ENCODE results near the gene PTPRK.

The PTPRK gene

DNA sequence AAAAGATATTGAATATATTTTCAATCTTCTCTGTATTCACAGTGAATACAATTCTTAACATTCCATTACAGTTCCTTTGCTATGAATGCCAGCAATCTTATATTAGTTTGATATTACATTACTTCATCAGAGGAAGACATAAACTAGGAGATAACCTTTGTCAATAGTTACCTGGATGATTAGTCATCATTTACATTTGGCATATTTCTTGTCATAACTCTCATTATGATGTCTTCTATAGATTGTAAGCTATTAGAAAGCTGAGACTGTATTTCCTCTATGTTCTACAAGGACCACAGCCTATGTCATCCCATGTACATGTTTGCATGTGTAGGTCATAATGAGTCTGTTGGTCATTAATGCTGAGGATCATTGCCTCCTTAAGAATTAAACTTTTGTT lies 7.8 kb upstream of the PTPRK start:
- H2BK5ac ChIP-seq (ENCODE audit: low read depth, low read length, poor library complexity, severe bottlenecking) = no peak overlapping the region
- DNase-seq = no peak
- H3K9me3 ChIP-seq (ENCODE audit: control insufficient read depth, low read length) = no peaks in the 10 kb centered on the region
- no peak overlapping the region for H2AFZ ChIP-seq (ENCODE audit: low read depth, low read length)
- no peaks in the 10 kb centered on the region for H3K27me3 ChIP-seq (ENCODE audit: control insufficient read depth in 1 of 2, insufficient read depth in 1 of 2, low read length in 2 of 2)
- H2BK15ac ChIP-seq (ENCODE audit: low read depth, poor library complexity, severe bottlenecking) = no peak overlapping the region
- no peak overlapping the region for H3K9ac ChIP-seq (ENCODE audit: low read length)
- H3K79me1 ChIP-seq (replicated peaks; ENCODE audit: low read length, poor library complexity, severe bottlenecking) = no peaks in the 10 kb centered on the region
- no peak overlapping the region for H4K91ac ChIP-seq (ENCODE audit: low read length)
- no peaks in the 10 kb centered on the region for H3K4me1 ChIP-seq (ENCODE audit: control insufficient read depth, insufficient read depth, low read depth, low read length)
- H3K36me3 ChIP-seq (ENCODE audit: control insufficient read depth in 1 of 2, insufficient read depth in 2 of 2, low read depth in 1 of 2, low read length in 2 of 2) = no peaks in the 10 kb centered on the region
- no peak overlapping the region for H3K4me2 ChIP-seq (ENCODE audit: low read length, poor library complexity, severe bottlenecking)
- no peak overlapping the region for H3K27ac ChIP-seq (ENCODE audit: low read length, poor library complexity, severe bottlenecking)
- H3K14ac ChIP-seq (ENCODE audit: low read length in 2 of 2) = no peak overlapping the region
- H2BK120ac ChIP-seq (ENCODE audit: low read depth, low read length) = no peak overlapping the region
- H2AK5ac ChIP-seq (ENCODE audit: low read length, severe bottlenecking) = no peak overlapping the region
- no peak overlapping the region for H2BK12ac ChIP-seq (ENCODE audit: low read length in 2 of 2)
- H3K23ac ChIP-seq (ENCODE audit: low read length in 2 of 2) = no peak overlapping the region
- H3K18ac ChIP-seq (ENCODE audit: low read depth in 1 of 2, low read length in 2 of 2) = no peak overlapping the region
- H3K4me3 ChIP-seq (ENCODE audit: insufficient read depth in 1 of 2, low read depth in 1 of 2, low read length in 2 of 2) = no peak overlapping the region
- H3K4ac ChIP-seq (ENCODE audit: low read depth in 1 of 2, low read length in 2 of 2) = no peak overlapping the region
- H4K8ac ChIP-seq (ENCODE audit: low read length) = no peak overlapping the region

DNA sequence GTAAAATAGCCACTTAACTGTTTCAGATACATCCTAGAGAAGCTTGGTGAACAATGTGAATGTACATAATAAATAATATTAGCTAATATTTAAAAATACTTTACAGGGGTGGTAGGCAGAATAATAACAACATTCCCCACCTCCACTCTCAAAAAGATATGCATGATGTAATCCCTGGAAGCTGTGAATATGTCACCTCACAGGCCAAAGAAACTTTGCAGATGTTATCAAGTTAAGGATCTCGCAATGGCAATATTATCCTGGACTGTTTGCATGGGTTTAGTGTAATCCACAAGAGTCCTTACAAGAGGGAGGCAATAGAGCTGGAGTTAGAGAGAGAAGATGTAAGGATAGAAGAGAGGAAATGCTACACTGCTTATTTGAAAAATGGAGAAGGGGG lies 7.0 kb upstream of the PTPRK start:
- no peak overlapping the region for H2BK5ac ChIP-seq (ENCODE audit: low read depth, low read length, poor library complexity, severe bottlenecking)
- no peaks in the 10 kb centered on the region for H3K36me3 ChIP-seq (ENCODE audit: control insufficient read depth in 1 of 2, insufficient read depth in 2 of 2, low read depth in 1 of 2, low read length in 2 of 2)
- no peak overlapping the region for H4K91ac ChIP-seq (ENCODE audit: low read length)
- no peak overlapping the region for H3K14ac ChIP-seq (ENCODE audit: low read length in 2 of 2)
- 64% methylated on average over 1 of the region's 1 CpG for WGBS
- no peak overlapping the region for H3K23ac ChIP-seq (ENCODE audit: low read length in 2 of 2)
- H3K4ac ChIP-seq (ENCODE audit: low read depth in 1 of 2, low read length in 2 of 2) = no peak overlapping the region
- no peaks in the 10 kb centered on the region for H3K4me1 ChIP-seq (ENCODE audit: control insufficient read depth, insufficient read depth, low read depth, low read length)
- H3K9ac ChIP-seq (ENCODE audit: low read length) = no peak overlapping the region
- no peaks in the 10 kb centered on the region for H3K79me1 ChIP-seq (replicated peaks; ENCODE audit: low read length, poor library complexity, severe bottlenecking)
- H3K4me2 ChIP-seq (ENCODE audit: low read length, poor library complexity, severe bottlenecking) = no peak overlapping the region
- H2BK120ac ChIP-seq (ENCODE audit: low read depth, low read length) = no peak overlapping the region
- H3K9me3 ChIP-seq (ENCODE audit: control insufficient read depth, low read length) = no peaks in the 10 kb centered on the region
- no peak overlapping the region for H4K8ac ChIP-seq (ENCODE audit: low read length)
- no peak overlapping the region for H3K18ac ChIP-seq (ENCODE audit: low read depth in 1 of 2, low read length in 2 of 2)
- no peak overlapping the region for H2BK15ac ChIP-seq (ENCODE audit: low read depth, poor library complexity, severe bottlenecking)
- H3K27me3 ChIP-seq (ENCODE audit: control insufficient read depth in 1 of 2, insufficient read depth in 1 of 2, low read length in 2 of 2) = no peaks in the 10 kb centered on the region
- H3K4me3 ChIP-seq (ENCODE audit: insufficient read depth in 1 of 2, low read depth in 1 of 2, low read length in 2 of 2) = no peak overlapping the region
- H2AK5ac ChIP-seq (ENCODE audit: low read length, severe bottlenecking) = no peak overlapping the region
- no peak overlapping the region for H2BK12ac ChIP-seq (ENCODE audit: low read length in 2 of 2)
- H2AFZ ChIP-seq (ENCODE audit: low read depth, low read length) = no peak overlapping the region
- no peak for DNase-seq
- H3K27ac ChIP-seq (ENCODE audit: low read length, poor library complexity, severe bottlenecking) = no peak overlapping the region

DNA sequence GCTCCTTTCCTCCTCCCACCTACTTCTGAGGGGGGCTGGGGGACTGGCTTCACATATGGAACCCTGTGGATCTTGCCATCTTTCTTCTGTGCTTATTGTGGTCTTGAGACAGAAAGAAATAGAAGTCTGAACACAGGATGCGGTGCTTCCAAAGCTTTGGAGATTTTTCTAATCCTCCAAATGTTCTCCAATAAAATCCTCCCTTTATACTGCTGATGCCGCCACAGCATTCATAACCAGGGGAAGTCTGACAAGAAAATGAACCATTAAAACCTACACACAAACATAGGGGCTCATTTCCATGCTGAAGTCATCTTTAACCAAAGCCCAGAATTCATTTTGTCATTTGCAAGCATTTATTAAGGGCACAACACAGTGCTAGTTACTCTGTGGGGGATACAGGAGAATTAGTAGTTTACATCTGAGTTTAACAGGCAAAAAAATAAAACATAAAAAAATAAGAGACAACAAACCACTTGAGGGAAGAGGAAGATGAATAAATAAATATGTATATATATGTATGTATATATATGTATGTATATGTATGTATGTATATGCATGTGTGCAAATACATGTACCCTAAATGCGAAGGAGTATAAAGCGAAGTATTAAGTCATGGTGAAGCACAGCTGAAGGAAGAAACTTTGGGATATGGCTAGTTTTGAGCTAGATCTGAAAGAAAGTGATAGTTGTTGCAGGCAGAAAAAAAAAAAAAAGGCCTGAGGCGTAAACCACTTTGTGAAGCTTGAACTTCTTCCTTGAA lies 5.9 kb upstream of the PTPRK start:
- H4K91ac ChIP-seq (ENCODE audit: low read length) = no peak overlapping the region
- H4K8ac ChIP-seq (ENCODE audit: low read length) = no peak overlapping the region
- over 99% methylated on average over 5 of the region's 5 CpGs for WGBS
- no peak overlapping the region for H3K4ac ChIP-seq (ENCODE audit: low read depth in 1 of 2, low read length in 2 of 2)
- H3K9ac ChIP-seq (ENCODE audit: low read length) = no peak overlapping the region
- H3K23ac ChIP-seq (ENCODE audit: low read length in 2 of 2) = no peak overlapping the region
- no peak overlapping the region for H2BK12ac ChIP-seq (ENCODE audit: low read length in 2 of 2)
- H3K4me1 ChIP-seq (ENCODE audit: control insufficient read depth, insufficient read depth, low read depth, low read length) = no peaks in the 10 kb centered on the region
- no peak overlapping the region for H2BK5ac ChIP-seq (ENCODE audit: low read depth, low read length, poor library complexity, severe bottlenecking)
- H3K36me3 ChIP-seq (ENCODE audit: control insufficient read depth in 1 of 2, insufficient read depth in 2 of 2, low read depth in 1 of 2, low read length in 2 of 2) = no peaks in the 10 kb centered on the region
- no peak overlapping the region for H2BK120ac ChIP-seq (ENCODE audit: low read depth, low read length)
- no peaks in the 10 kb centered on the region for H3K79me1 ChIP-seq (replicated peaks; ENCODE audit: low read length, poor library complexity, severe bottlenecking)
- H3K4me2 ChIP-seq (ENCODE audit: low read length, poor library complexity, severe bottlenecking) = no peak overlapping the region
- H2BK15ac ChIP-seq (ENCODE audit: low read depth, poor library complexity, severe bottlenecking) = no peak overlapping the region
- no peaks in the 10 kb centered on the region for H3K9me3 ChIP-seq (ENCODE audit: control insufficient read depth, low read length)
- H3K18ac ChIP-seq (ENCODE audit: low read depth in 1 of 2, low read length in 2 of 2) = no peak overlapping the region
- H2AK5ac ChIP-seq (ENCODE audit: low read length, severe bottlenecking) = no peak overlapping the region
- no peak overlapping the region for H3K4me3 ChIP-seq (ENCODE audit: insufficient read depth in 1 of 2, low read depth in 1 of 2, low read length in 2 of 2)
- no peaks in the 10 kb centered on the region for H3K27me3 ChIP-seq (ENCODE audit: control insufficient read depth in 1 of 2, insufficient read depth in 1 of 2, low read length in 2 of 2)
- H2AFZ ChIP-seq (ENCODE audit: low read depth, low read length) = no peak overlapping the region
- H3K27ac ChIP-seq (ENCODE audit: low read length, poor library complexity, severe bottlenecking) = no peak overlapping the region
- no peak overlapping the region for H3K14ac ChIP-seq (ENCODE audit: low read length in 2 of 2)
- DNase-seq = no peak

DNA sequence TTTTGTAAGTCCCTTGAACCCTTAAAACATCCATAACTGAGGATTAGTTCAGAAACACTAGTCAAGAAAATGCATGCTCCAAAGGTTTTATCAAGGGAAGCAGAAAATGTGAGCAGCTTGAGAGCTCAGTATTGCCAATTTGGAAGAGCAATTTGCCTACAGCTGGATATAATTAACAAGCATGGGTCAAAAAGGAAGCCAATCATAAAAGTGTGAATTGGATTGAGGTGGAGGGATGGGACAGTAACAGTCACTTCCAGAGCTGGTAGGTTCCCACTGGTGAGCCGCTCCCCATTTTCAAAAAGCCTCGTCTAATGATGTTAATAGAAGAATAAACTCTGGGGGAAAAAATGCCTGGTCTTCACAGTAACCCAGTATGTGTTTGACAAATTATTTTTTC lies 5.0 kb upstream of the PTPRK start:
- 86% methylated on average over 2 of the region's 2 CpGs for WGBS
- no peak overlapping the region for H3K23ac ChIP-seq (ENCODE audit: low read length in 2 of 2)
- H2BK5ac ChIP-seq (ENCODE audit: low read depth, low read length, poor library complexity, severe bottlenecking) = no peak overlapping the region

More for the DNA sequence above, 5.0 kb upstream of the PTPRK start:
- Histone ChIP-seq H3K27ac (ENCODE audit: low read length, poor library complexity, severe bottlenecking) (no peak overlapping the region), H3K9me3 (ENCODE audit: control insufficient read depth, low read length) (no peaks in the 10 kb centered on the region), H4K91ac (ENCODE audit: low read length) (no peak overlapping the region), H3K4me3 (ENCODE audit: insufficient read depth in 1 of 2, low read depth in 1 of 2, low read length in 2 of 2) (no peak overlapping the region), H3K18ac (ENCODE audit: low read depth in 1 of 2, low read length in 2 of 2) (no peak overlapping the region), H2AK5ac (ENCODE audit: low read length, severe bottlenecking) (no peak overlapping the region), H3K79me1 (replicated peaks; ENCODE audit: low read length, poor library complexity, severe bottlenecking) (no peaks in the 10 kb centered on the region), H2BK15ac (ENCODE audit: low read depth, poor library complexity, severe bottlenecking) (no peak overlapping the region), H2BK12ac (ENCODE audit: low read length in 2 of 2) (no peak overlapping the region), H4K8ac (ENCODE audit: low read length) (no peak overlapping the region), H3K27me3 (ENCODE audit: control insufficient read depth in 1 of 2, insufficient read depth in 1 of 2, low read length in 2 of 2) (no peaks in the 10 kb centered on the region), H2BK120ac (ENCODE audit: low read depth, low read length) (no peak overlapping the region), H3K4ac (ENCODE audit: low read depth in 1 of 2, low read length in 2 of 2) (no peak overlapping the region), H3K4me1 (ENCODE audit: control insufficient read depth, insufficient read depth, low read depth, low read length) (no peaks in the 10 kb centered on the region), H3K4me2 (ENCODE audit: low read length, poor library complexity, severe bottlenecking) (no peak overlapping the region), H3K14ac (ENCODE audit: low read length in 2 of 2) (no peak overlapping the region), H2AFZ (ENCODE audit: low read depth, low read length) (no peak overlapping the region), H3K9ac (ENCODE audit: low read length) (no peak overlapping the region), H3K36me3 (ENCODE audit: control insufficient read depth in 1 of 2, insufficient read depth in 2 of 2, low read depth in 1 of 2, low read length in 2 of 2) (no peaks in the 10 kb centered on the region)
- DNase-seq = no peak
